Endothelial cell of coronary artery (primary cell): ENCODE results near the gene NDUFC1. TPM values are rescaled to one million over a fixed set of nuclear protein-coding genes. Genes with fewer than 3 reads are reported as not detected.

Experiments used
- total RNA-seq: library from RNA; depleted of rRNA; stranded (reverse); fragments of >200 nt; gene quantifications from 2 replicates; pipeline ENCODE4 v1.2.3, GENCODE V29; 2014

NDUFC1 gene
- total RNA-seq: 59.0 and 84.3 TPM in 2 replicates

DNA sequence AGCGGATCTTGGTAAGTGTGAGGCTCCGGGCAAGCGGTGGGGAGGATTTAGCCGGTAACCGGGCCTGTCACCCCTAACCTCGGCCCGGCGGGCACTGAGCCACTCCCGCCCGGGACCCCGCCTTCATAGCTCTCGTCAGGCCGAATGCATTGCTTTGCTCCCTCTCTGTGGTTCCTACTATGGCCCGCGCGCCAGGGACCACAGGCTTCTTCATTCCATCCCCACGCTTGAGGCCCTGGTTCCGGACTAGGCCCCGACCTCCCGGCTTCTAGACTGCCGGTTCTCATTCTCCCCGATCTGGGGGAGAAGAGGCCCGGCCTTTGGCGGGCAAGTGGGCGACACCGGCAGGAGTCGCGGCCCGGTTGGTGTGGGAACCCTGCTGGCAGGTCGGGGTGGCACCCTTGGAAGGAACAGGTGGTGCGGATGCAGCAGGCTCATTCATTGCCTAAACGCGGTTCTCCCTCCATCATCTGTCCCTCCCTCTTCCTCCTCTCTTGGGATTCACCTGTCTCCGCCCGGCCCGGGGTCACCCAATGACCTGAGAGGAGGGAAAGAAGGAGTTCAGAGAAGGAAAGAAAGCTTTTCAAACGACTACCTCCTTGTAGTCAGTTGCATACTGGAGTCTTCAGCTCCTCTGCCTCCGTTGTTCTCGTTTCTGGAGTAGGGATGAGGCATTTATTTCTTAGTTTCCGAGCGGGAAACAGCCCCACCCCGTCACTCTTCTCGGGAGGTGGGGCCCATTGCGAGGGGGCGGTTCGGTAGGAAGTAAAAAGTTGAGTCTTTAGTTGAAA lies at the start of gene NDUFC1:
TSS of gene NDUFC1 (minus strand) at position 657 of the 791 bp plus-strand sequence. CDS start 6,679 bp downstream, outside the sequence.

DNA sequence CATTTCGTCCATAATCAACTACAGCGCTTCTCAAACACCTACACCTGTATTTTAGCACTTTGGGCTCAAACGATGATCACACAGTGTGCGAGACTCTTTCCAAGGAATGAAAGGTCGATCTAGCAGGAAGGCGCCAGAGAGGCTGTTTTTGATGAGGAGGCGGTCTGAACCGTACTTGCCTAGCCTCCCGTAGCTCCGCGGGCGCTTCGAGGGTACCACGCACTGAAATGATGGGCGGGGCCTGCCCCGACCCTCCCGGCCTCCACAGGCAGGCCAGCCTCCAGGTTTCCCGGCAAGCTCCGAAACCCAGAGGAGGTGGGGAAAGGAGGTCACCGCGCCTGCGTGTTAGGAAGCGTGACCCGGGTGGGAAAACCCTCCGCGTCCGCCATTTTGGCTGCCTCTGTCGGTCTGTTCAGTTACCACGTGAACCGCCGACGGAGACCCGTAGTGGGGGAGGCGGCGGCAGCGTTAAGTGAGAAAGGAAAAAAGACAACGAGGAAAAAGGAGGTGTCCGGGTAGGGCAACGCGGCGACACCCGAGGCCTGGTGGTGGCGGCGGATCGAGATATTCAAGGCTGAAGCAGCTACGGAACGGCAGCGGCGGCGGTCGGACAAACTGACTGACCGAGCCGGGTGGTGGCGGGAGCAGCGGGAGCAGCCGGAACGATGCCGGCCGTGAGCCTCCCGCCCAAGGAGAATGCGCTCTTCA lies 1.0 kb downstream of the NDUFC1 start, which contains the start of gene NAA15:
TSS of gene NAA15 (plus strand) at position 393 of the 708 bp plus-strand sequence. CDS start at position 666, 273 bp downstream.

GRCh38 chr4:139279760-139280620 lies 22.3 kb downstream of the NDUFC1 start, which contains the start of gene MGARP:
Gene MGARP (minus strand): TSS chr4:139280225. CDS start chr4:139280158, 67 bp downstream.

Other genes starting within 250 kb of the NDUFC1 start
- 32.1 and 37.6 TPM in 2 replicates for gene ELF2, start 125.3 kb downstream of the NDUFC1 start, total RNA-seq
- 15.4 and 32.9 TPM in 2 replicates for gene MGARP, start 22.3 kb downstream of the NDUFC1 start, total RNA-seq
- gene NAA15, start 972 bp downstream of the NDUFC1 start, total RNA-seq: 32.2 and 33.8 TPM in 2 replicates
- 17.3 and 17.9 TPM in 2 replicates for gene RAB33B, start 151.6 kb upstream of the NDUFC1 start, total RNA-seq